Endothelial cell of umbilical vein (primary cell): ENCODE data around the gene ST3GAL4.

Experiments
- EZH2 ChIP-seq: IDR thresholded peaks from 2 replicates; pipeline ENCODE4 v1.6.1; 2012; ENCODE audit warnings: borderline replicate concordance, low read depth, mild to moderate bottlenecking, moderate library complexity, low read length, inconsistent platforms; ENCODE audit not compliant: severe bottlenecking
- POLR2A ChIP-seq: IDR thresholded peaks from 2 replicates; pipeline ENCODE4 v1.6.1; 2012; ENCODE audit warnings: low read depth, mild to moderate bottlenecking, control low read depth, low read length
- TF ChIP-seq, protein P1 (sequence below), 2 donors: IDR thresholded peaks; 1 replicate in 1 of 2; 2 replicates in 1 of 2; pipeline ENCODE4 v1.5.1; 2011; ENCODE audit warnings: low read length in 2 of 2, mild to moderate bottlenecking in 2 of 2, moderate library complexity in 2 of 2, control low read depth in 1 of 2, inconsistent platforms in 1 of 2, low read depth in 1 of 2; ENCODE audit not compliant: insufficient read depth in 1 of 2; ENCODE audit errors: extremely low read depth in 1 of 2

DNA sequence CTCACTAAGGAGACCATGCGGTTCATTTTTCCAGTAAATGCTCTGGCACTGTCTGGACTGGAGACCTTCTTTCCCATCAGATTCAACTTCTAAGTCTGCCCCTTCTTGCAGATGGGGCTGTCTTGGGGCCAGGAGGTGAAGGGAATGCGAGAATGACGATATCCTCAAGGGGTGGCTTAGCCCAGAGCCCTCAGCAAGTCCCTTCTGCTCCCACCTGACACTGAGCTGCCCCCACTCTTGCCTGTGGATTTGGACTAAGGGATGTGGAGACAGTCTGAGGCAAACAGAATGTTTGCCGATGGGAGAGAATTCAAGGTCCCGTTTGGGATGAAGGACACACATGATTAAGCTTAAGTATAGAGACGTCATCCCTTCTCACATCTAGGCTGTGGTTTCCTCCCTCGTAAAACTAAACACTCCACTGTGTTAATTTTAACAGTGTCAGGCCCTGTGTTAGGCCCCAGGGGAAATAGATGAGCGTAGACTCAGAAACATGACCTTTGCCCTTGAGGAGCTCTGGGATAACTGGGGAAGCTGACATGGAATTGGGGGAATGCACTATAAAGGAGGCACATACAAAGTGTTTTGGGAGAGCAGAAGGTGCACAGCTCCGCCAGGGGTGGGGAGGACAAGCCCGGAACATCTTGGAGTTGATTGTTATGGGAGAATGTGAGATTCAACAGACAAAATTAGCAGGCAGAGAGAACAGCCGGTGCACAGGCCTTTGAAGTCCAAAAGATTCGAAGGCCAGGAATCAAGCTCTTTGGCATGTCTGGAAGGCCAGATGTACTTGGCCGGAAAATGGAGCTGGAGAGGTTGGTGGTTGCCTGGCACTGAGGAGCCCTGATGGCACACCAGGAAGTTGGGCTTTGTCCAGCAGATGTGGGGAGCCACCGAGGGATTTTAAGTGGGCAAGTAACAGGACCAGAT, 71.6 kb downstream of the ST3GAL4 start:
- TF ChIP-seq, protein P1, sequence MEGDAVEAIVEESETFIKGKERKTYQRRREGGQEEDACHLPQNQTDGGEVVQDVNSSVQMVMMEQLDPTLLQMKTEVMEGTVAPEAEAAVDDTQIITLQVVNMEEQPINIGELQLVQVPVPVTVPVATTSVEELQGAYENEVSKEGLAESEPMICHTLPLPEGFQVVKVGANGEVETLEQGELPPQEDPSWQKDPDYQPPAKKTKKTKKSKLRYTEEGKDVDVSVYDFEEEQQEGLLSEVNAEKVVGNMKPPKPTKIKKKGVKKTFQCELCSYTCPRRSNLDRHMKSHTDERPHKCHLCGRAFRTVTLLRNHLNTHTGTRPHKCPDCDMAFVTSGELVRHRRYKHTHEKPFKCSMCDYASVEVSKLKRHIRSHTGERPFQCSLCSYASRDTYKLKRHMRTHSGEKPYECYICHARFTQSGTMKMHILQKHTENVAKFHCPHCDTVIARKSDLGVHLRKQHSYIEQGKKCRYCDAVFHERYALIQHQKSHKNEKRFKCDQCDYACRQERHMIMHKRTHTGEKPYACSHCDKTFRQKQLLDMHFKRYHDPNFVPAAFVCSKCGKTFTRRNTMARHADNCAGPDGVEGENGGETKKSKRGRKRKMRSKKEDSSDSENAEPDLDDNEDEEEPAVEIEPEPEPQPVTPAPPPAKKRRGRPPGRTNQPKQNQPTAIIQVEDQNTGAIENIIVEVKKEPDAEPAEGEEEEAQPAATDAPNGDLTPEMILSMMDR (IDR thresholded peaks at IDR 0.05; ENCODE audit: extremely low read depth in 1 of 2, insufficient read depth in 1 of 2, low read depth in 1 of 2, low read length in 2 of 2): no peak
- TF ChIP-seq POLR2A: no peak
- no peak for TF ChIP-seq EZH2
